OCI-LY1 (cell line): ENCODE results near the gene C8G.

Source experiments
- H2AFZ ChIP-seq: fragments of 200-600 bp; sonication (generic), shearing (Covaris generic); 2 replicates; pipeline ENCODE4 v1.6.0; 2014; ENCODE audit warnings: antibody characterized with exemption, mild to moderate bottlenecking, low read length
- H3F3A ChIP-seq: fragments of 200-600 bp; sonication (generic), shearing (Covaris generic); 2 replicates; pipeline ENCODE4 v1.6.0; 2014; ENCODE audit warnings: mild to moderate bottlenecking, antibody characterized with exemption, low read length, moderate library complexity; ENCODE audit not compliant: insufficient read depth
- H3K27ac ChIP-seq: fragments of 200-600 bp; sonication (generic); 2 replicates; pipeline ENCODE4 v1.5.1; 2014; ENCODE audit warnings: low read length, mixed run types, mild to moderate bottlenecking, low read depth; ENCODE audit not compliant: poor library complexity, severe bottlenecking
- H3K27me3 ChIP-seq: fragments of 200-600 bp; sonication (generic); 2 replicates; pipeline ENCODE4 v1.6.0; 2014; ENCODE audit warnings: antibody characterized with exemption, mild to moderate bottlenecking, low read length, moderate library complexity; ENCODE audit not compliant: insufficient read depth
- H3K36me3 ChIP-seq: fragments of 200-600 bp; sonication (generic); 2 replicates; pipeline ENCODE4 v1.6.1; 2014; ENCODE audit warnings: mild to moderate bottlenecking, antibody characterized with exemption, low read length, moderate library complexity, mixed read lengths; ENCODE audit not compliant: insufficient read depth
- H3K4me1 ChIP-seq: fragments of 200-600 bp; sonication (generic); 2 replicates; pipeline ENCODE4 v1.5.1; 2014; ENCODE audit warnings: mild to moderate bottlenecking, low read length, moderate library complexity; ENCODE audit not compliant: insufficient read depth, severe bottlenecking
- H3K4me2 ChIP-seq: fragments of 200-600 bp; sonication (generic), shearing (Covaris generic); 2 replicates; pipeline ENCODE4 v1.6.1; 2014; ENCODE audit warnings: low read length
- H3K4me3 ChIP-seq: fragments of 200-600 bp; sonication (generic); 2 replicates; pipeline ENCODE4 v1.5.1; 2014; ENCODE audit warnings: low read length, low read depth, mild to moderate bottlenecking, mixed read lengths; ENCODE audit not compliant: poor library complexity, severe bottlenecking
- H3K79me2 ChIP-seq: fragments of 200-600 bp; shearing (Covaris generic); 2 replicates; pipeline ENCODE4 v1.6.1; 2016; ENCODE audit warnings: mixed run types, low read length, mixed read lengths; ENCODE audit not compliant: insufficient read depth
- H3K9ac ChIP-seq: fragments of 200-600 bp; sonication (generic), shearing (Covaris generic); 2 replicates; pipeline ENCODE4 v1.6.1; 2014; ENCODE audit warnings: mild to moderate bottlenecking, low read length, mixed read lengths
- H3K9me2 ChIP-seq: fragments of 200-600 bp; sonication (generic), shearing (Covaris generic); 2 replicates; pipeline ENCODE4 v1.6.1; 2014; ENCODE audit warnings: low read depth, mild to moderate bottlenecking, low read length, mixed read lengths
- H3K9me3 ChIP-seq: fragments of 200-600 bp; shearing (Covaris generic); 2 replicates; pipeline ENCODE4 v1.6.1; 2014; ENCODE audit warnings: low read length, mixed read lengths
- H4K20me1 ChIP-seq: fragments of 200-600 bp; sonication (generic), shearing (Covaris generic); 2 replicates; pipeline ENCODE4 v1.6.0; 2016; ENCODE audit warnings: mild to moderate bottlenecking, low read length; ENCODE audit not compliant: insufficient read depth
- CTCF ChIP-seq: fragments of 200-600 bp; sonication (generic), shearing (Covaris generic); IDR thresholded peaks from 2 replicates; pipeline ENCODE4 v1.5.1; 2017; ENCODE audit warnings: mild to moderate bottlenecking, antibody characterized with exemption, low read length, moderate library complexity, mixed read lengths
- EZH2 ChIP-seq: fragments of 200-600 bp; sonication (generic), shearing (Covaris generic); IDR thresholded peaks from 2 replicates; pipeline ENCODE4 v1.8.0; 2017; ENCODE audit warnings: borderline replicate concordance, mixed run types, mild to moderate bottlenecking, antibody characterized with exemption, low read length, moderate library complexity, mixed read lengths

Gene C8G

GRCh38 chr9:136934277-136934676, 10.8 kb upstream of the C8G start:
- no peak overlapping the region for H3K27ac ChIP-seq
- no peaks in the 10 kb centered on the region for H3K9me2 ChIP-seq
- H3K27me3 ChIP-seq = no peaks in the 10 kb centered on the region
- H3K79me2 ChIP-seq = no peaks in the 10 kb centered on the region
- peaks cover 47% of the 10 kb centered on the region for H3K36me3 ChIP-seq
- TF ChIP-seq EZH2 (no peak), CTCF (no peak)
- H3K4me3 ChIP-seq = no peak overlapping the region
- H3K4me1 ChIP-seq = no peaks in the 10 kb centered on the region
- H3F3A ChIP-seq = 0 out of 2 replicates have a peak, but pooled peaks cover 3% of the 10 kb centered on the region
- H3K9ac ChIP-seq = no peak overlapping the region
- H3K9me3 ChIP-seq = peaks cover 3% of the 10 kb centered on the region; the same call in 1 of the 2 replicates
- H3K4me2 ChIP-seq = no peak overlapping the region
- no peaks in the 10 kb centered on the region for H4K20me1 ChIP-seq
- H2AFZ ChIP-seq = no peak overlapping the region

DNA sequence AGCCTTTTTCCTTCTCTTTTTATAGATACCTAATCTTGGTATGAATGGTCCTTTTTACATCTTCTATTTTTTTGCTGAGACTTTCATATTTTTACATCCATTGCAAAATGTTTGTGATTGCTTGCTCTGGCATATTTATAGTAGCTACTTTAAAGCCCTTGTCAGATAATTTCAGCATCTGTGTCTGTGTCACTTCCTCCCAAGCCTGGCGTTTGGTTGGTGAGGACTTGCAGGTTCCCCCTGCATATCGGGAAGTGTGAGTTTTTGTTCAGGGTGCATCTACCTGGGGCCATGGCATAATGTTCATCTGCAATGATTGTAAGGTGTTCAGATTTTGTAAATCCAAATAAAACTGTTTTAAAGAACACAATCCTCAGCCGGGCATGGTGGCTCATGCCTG, 9.4 kb upstream of the C8G start:
- H2AFZ ChIP-seq = no peak overlapping the region
- H3K9ac ChIP-seq = no peak overlapping the region
- no peaks in the 10 kb centered on the region for H3K27me3 ChIP-seq
- no peaks in the 10 kb centered on the region for H4K20me1 ChIP-seq
- TF ChIP-seq CTCF = no peak
- no peak for TF ChIP-seq EZH2
- no peaks in the 10 kb centered on the region for H3K4me1 ChIP-seq
- H3K36me3 ChIP-seq = peaks cover 46% of the 10 kb centered on the region
- no peak overlapping the region for H3K4me2 ChIP-seq
- no peak overlapping the region for H3K27ac ChIP-seq
- H3K9me3 ChIP-seq = peaks cover 3% of the 10 kb centered on the region; the same call in 1 of the 2 replicates
- H3F3A ChIP-seq = 0 out of 2 replicates have a peak, but pooled peaks cover 3% of the 10 kb centered on the region
- no peaks in the 10 kb centered on the region for H3K9me2 ChIP-seq
- no peak overlapping the region for H3K4me3 ChIP-seq
- H3K79me2 ChIP-seq = no peaks in the 10 kb centered on the region

DNA sequence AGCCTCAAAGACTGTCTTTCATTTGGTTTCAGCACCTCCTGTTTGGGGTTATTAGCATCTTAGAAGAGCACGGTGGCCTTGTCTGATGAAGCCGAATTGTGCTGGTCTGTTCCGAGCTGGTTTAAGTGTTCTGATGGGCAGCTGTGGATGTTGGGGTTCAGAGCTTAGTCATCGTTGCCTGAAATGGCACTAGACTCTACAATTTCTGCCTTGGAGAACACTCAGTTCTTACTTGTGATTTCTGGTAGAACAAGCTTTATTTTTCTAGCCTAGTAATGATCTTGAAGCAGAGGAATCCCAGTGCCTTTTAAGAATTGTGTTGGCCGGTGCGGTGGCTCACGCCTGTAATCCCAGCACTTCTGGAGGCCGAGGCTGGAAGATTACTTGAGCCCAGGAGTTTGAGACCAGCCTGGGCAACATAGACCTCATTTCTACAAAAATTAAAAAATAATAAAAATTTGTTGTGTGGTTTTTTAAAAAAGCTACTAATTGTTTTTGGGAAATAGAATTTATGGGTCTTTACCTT, 8.3 kb upstream of the C8G start:
- Histone ChIP-seq H3K9me3 (peaks cover 3% of the 10 kb centered on the region; the same call in 1 of the 2 replicates), H3K27me3 (no peaks in the 10 kb centered on the region), H3K79me2 (no peaks in the 10 kb centered on the region), H3K9me2 (no peaks in the 10 kb centered on the region), H3K4me1 (no peaks in the 10 kb centered on the region), H3K27ac (no peak overlapping the region), H3F3A (0 out of 2 replicates have a peak, but pooled peaks cover 3% of the 10 kb centered on the region), H2AFZ (no peak overlapping the region), H3K4me2 (no peak overlapping the region), H3K9ac (no peak overlapping the region), H3K36me3 (peaks cover 48% of the 10 kb centered on the region), H3K4me3 (no peak overlapping the region), H4K20me1 (no peaks in the 10 kb centered on the region)
- TF ChIP-seq CTCF (no peak), EZH2 (no peak)
